GM12864 (cell line): ENCODE results near the gene KBTBD8.

Source experiments
- DNase-seq: peaks from one replicate; pipeline ENCODE4 v3.0.0-alpha.2; 2011; ENCODE audit warnings: low read depth
- H3K4me3 ChIP-seq: 2 replicates; pipeline ENCODE4 v1.5.1; 2011; ENCODE audit warnings: mild to moderate bottlenecking, low read depth, low read length, control low read depth
- CTCF ChIP-seq: IDR thresholded peaks from 2 replicates; pipeline ENCODE4 v1.5.1; 2011; ENCODE audit warnings: low read depth, mild to moderate bottlenecking, moderate library complexity, low read length, control low read depth, inconsistent platforms; ENCODE audit errors: missing control alignments

The KBTBD8 gene

GRCh38 chr3:67030785-67031740, 33.0 kb downstream of the KBTBD8 start:
- DNase-seq: no peak
- no peak overlapping the region for H3K4me3 ChIP-seq
- TF ChIP-seq CTCF: no peak

- TF ChIP-seq CTCF: no peak
- DNase-seq: no peak
- no peak overlapping the region for H3K4me3 ChIP-seq
Observed at GRCh38 chr3:67031986-67032385, 33.9 kb downstream of the KBTBD8 start.

DNA sequence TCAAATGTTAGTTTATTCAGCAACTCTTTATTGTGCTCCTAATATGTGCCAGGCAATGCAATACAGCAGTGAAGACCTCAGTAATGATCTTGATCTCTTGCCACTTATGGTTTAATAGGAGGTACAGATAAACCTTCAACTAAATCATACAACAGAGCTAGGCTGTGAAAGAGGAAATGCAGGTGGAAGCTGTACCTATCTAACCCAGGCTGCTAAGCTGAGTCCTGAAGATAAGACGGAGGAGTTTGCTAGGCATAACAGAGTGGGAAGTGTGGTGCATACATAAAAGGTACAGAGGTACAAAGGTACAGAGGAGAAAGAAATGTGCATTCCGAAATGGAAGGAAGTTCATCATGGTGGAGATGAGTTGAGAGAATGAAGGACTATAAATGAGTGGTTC, 35.0 kb downstream of the KBTBD8 start:
- TF ChIP-seq CTCF: no peak
- DNase-seq: no peak
- no peak overlapping the region for H3K4me3 ChIP-seq

- no peak for TF ChIP-seq CTCF
- H3K4me3 ChIP-seq: no peak overlapping the region
- DNase-seq: no peak
Observed at GRCh38 chr3:67034371-67034770, 36.3 kb downstream of the KBTBD8 start.

DNA sequence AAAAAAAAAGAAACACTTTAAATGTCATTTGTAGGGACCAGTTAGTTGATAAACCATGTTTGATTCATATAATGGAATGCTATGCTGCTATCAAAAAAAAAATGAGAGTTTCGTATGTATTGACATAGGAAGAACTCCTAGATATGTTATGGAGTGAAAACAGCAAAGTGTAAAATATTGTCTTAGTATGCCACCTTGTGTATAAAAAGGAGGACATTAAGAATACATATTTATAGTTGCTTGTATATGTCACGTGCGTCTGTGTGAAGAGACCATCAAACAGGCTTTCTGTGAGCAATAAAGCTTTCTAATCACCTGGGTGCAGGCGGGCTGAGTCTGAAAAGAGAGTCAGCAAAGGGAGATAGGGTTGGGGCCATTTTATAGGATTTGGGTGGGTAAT, 39.5 kb downstream of the KBTBD8 start:
- no peak for DNase-seq
- no peak for TF ChIP-seq CTCF
- no peak overlapping the region for H3K4me3 ChIP-seq

DNA sequence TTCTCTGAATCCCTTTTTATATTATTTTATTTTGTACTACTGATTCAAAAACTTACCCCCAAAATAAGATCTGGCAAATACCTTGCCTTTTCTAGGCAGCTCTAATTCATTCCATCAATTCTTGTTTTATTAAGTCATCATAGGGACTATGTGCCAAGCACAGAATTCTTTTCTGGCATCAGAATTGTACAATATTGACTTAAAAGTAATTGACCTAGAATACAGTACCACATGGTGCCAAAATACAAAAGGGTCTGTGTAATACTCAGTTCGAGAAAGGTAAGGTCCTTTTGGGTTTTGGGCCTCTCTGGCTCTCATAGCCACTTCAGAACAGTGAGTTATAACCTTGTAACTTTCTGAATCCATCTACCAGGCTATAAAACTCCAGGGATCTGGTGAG, 46.2 kb downstream of the KBTBD8 start:
- no peak for DNase-seq
- no peak overlapping the region for H3K4me3 ChIP-seq
- TF ChIP-seq CTCF: no peak

GRCh38 chr3:67044955-67045354, 46.8 kb downstream of the KBTBD8 start:
- no peak overlapping the region for H3K4me3 ChIP-seq
- no peak for TF ChIP-seq CTCF
- DNase-seq: no peak
